GM18873 (cell line): ENCODE results near the gene EXOSC6.
"Not testable (repeated sequence)": the region's sequence is repeated elsewhere in the genome, so short reads cannot be mapped to it uniquely, and the experiment has no call there.

Experiments used
- ATAC-seq: cut with Tn5 transposase; IDR thresholded peaks from one replicate; pipeline ENCODE4 v1.9.1; 2021; ENCODE audit warnings: mild to moderate bottlenecking, moderate library complexity, moderate number of reproducible peaks; ENCODE audit not compliant: unreplicated experiment, low FRiP score

Gene EXOSC6

DNA sequence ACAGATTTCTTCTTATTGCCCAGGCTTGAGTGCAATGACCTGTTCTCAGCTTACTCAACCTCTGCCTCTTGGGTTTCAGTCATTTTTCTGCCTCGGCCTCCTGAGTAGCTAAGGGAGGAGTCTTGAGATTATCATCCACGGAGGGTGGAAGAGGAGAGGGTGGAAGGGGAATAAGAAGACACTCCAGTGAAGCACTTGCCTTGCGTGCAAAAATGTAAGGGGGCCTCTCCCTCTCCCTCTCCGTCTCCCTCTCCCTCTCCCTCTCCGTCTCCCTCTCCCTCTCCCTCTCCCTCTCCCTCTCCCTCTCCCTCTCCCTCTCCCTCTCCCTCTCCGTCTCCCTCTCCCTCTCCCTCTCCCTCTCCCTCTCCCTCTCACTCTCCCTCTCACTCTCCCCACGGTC lies 48.2 kb downstream of the EXOSC6 start:
- not testable (repeated sequence) for ATAC-seq

DNA sequence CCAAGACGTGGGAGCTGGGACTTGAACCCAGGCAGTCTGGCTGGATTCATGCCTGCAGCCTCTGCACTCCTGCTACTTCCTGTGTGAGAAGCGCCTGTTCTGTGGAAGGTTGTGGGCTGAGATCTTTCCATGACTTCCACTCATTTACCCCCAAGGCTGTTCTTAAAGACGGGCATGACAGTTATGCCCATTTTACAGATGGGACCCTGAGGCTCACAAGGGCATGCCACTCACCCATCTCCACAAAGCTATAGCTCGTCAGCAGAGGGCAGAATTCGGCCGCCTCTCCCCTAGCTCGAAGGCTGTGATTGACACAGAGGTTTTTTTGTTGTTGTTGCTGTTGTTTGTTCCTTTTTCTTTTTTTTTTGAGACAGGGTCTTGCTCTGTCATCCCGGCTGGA lies 51.7 kb downstream of the EXOSC6 start:
- ATAC-seq = not testable (repeated sequence)

DNA sequence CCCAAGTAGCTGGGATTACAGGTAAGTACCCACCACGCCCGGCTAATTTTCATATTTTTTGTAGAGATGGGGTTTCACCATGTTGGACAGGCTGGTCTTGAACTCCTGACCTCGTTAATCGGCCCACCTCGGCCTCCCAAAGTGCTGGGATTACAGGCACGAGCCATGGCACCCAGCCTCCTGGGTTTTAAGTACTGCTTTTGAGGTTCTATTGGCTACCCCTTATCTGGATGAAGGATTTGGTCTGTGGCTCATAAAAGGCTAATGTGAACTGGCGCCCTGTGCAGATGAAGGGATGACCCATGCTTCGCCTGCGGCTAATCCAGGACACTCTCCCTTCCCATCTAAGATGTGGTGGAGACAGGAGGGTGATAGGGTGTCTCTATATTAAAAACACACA lies 52.6 kb downstream of the EXOSC6 start:
- ATAC-seq = not testable (repeated sequence)

DNA sequence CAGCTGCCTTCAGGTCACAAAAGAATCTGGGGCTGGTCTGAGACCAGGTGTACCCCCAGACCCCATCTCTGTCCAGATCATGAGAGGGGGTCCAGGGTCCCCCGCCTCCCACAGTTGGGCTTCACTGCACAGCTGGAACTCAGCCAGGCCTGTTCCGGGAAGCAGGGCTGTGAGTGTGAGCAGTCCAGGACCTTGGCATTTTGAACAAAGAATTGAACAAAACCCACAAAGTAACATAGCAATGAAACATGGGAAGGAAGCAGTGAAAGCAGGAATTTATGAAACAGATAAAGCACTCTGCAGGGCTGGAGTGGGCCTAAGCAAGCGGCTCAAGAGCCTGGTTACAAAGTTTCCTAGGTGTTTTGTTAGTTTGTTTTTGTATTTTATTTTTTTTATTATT lies 53.1 kb downstream of the EXOSC6 start:
- ATAC-seq = not testable (repeated sequence)

DNA sequence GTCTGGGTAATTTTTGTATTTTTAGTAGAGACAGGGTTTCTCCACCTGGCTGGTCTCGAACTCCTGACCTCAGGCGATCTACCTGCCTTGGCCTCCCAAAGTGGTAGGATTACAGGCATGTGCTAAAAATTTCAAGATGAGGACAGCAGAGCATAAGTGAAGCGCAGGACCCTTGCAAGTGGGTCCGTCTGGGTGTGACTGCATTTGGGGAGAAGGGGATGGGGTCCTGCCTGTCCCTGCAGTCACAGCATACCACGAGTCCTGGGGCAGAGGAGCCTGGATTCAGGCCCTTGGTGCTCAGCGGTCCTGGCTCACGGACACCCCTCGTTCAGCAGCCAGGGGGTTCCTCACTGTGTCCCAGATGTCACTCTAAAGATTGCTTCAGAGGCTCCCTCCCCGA lies 53.5 kb downstream of the EXOSC6 start:
- not testable (repeated sequence) for ATAC-seq

DNA sequence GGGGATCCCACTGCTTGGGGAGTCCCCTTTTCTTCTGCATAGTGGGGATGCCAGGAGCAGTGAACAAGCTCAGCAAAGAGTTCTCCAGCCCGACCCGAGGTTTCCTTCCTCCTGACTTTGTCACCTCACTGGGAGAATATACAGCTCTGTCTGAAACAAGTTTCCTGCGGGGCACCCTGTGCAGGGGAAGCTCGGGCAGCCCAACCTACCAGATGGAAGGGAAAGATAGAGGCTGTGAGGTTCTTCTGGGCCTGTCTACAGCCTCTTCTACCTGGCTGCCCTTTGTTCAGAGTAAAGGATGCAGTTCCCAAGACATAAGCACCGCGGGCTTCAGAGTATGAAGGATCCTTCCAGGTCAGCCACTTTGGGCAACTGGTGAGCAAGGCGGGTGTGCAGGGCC lies 54.1 kb downstream of the EXOSC6 start:
- ATAC-seq = not testable (repeated sequence)
